IMR-90 (cell line): Measurements from ENCODE around the gene ADAM15. TPM values are rescaled to one million over a fixed set of nuclear protein-coding genes. Genes with fewer than 3 reads are reported as not detected.

Source experiments
- ATAC-seq: fragments of 200-7000 bp; cut with Tn5 transposase; 2 replicates; pipeline ENCODE4 v1.9.1; 2020; ENCODE audit warnings: low read depth, mild to moderate bottlenecking, moderate library complexity
- BruUV-seq: library from RNA; stranded (reverse); fragments of 400-500 nt; replicated peaks from 2 replicates; lab custom pipeline; 2021; lab: Mats Ljungman, UMichigan
- CTCF ChIA-PET: fragments of 300-600 bp; formaldehyde crosslinking; extraction: SDS; loops from one replicate; lab custom pipeline; 2021; ENCODE audit warnings: antibody characterized with exemption; lab: Yijun Ruan, JAX
- POLR2A ChIA-PET: fragments of 300-600 bp; sonication (Branson Sonifier 250); formaldehyde crosslinking; loops from one replicate; lab custom pipeline; 2022; ENCODE audit warnings: antibody characterized with exemption; ENCODE audit not compliant: unreplicated experiment; lab: Charles Lee
- DNase-seq: peaks from one replicate; pipeline ENCODE4 v3.0.0; 2013
- H2AFZ ChIP-seq: replicated peaks from 2 replicates; pipeline ENCODE3; 2013; ENCODE audit warnings: low read length, mild to moderate bottlenecking; ENCODE audit not compliant: poor library complexity
- H2AK5ac ChIP-seq: 2 replicates; pipeline ENCODE4 v1.6.1; 2013; ENCODE audit warnings: low read depth, low read length, inconsistent platforms
- H2AK9ac ChIP-seq: replicated peaks from 2 replicates; pipeline ENCODE3; 2013; ENCODE audit warnings: mild to moderate bottlenecking, low read depth, low read length, moderate library complexity; ENCODE audit not compliant: poor library complexity
- H2BK120ac ChIP-seq: 2 replicates; pipeline ENCODE4 v1.6.1; 2013; ENCODE audit warnings: low read depth, low read length, inconsistent platforms
- H2BK15ac ChIP-seq: 3 replicates; pipeline ENCODE4 v1.6.1; 2013; ENCODE audit warnings: low read depth, low read length, inconsistent platforms
- H2BK20ac ChIP-seq: 2 replicates; pipeline ENCODE4 v1.6.1; 2013; ENCODE audit warnings: low read depth, mild to moderate bottlenecking, inconsistent platforms, low read length, moderate library complexity
- H2BK5ac ChIP-seq: 2 replicates; pipeline ENCODE4 v1.6.1; 2013; ENCODE audit warnings: mild to moderate bottlenecking, low read depth, low read length, inconsistent platforms; ENCODE audit not compliant: poor library complexity, severe bottlenecking
- H3K14ac ChIP-seq: replicated peaks from 2 replicates; pipeline ENCODE4 v1.6.1; 2013; ENCODE audit warnings: low read depth, low read length, inconsistent platforms
- H3K18ac ChIP-seq: 2 replicates; pipeline ENCODE4 v1.6.1; 2013; ENCODE audit warnings: low read depth, low read length, control low read depth
- H3K23ac ChIP-seq: 2 replicates; pipeline ENCODE4 v1.6.1; 2013; ENCODE audit warnings: low read depth, low read length, inconsistent platforms
- H3K27ac ChIP-seq: 2 replicates; pipeline ENCODE4 v1.5.1; 2013; ENCODE audit warnings: mild to moderate bottlenecking, control low read depth, low read length; ENCODE audit not compliant: insufficient read depth
- H3K27me3 ChIP-seq: 2 replicates; pipeline ENCODE4 v1.6.1; 2013; ENCODE audit warnings: low read length; ENCODE audit not compliant: control insufficient read depth, insufficient read depth
- H3K36me3 ChIP-seq: 2 replicates; pipeline ENCODE4 v1.6.1; 2013; ENCODE audit warnings: low read length, mixed read lengths; ENCODE audit not compliant: control insufficient read depth, insufficient read depth
- H3K4ac ChIP-seq: 2 replicates; pipeline ENCODE4 v1.6.1; 2013; ENCODE audit warnings: low read depth, low read length, inconsistent platforms
- H3K4me1 ChIP-seq: 2 replicates; pipeline ENCODE4 v1.6.1; 2013; ENCODE audit warnings: low read length, mixed read lengths; ENCODE audit not compliant: control insufficient read depth, insufficient read depth
- H3K4me2 ChIP-seq: 2 replicates; pipeline ENCODE4 v1.6.1; 2013; ENCODE audit warnings: low read depth, mild to moderate bottlenecking, control low read depth, low read length, moderate library complexity
- H3K4me3 ChIP-seq: 2 replicates; pipeline ENCODE4 v1.5.1; 2013; ENCODE audit warnings: low read depth, mild to moderate bottlenecking, control low read depth, low read length, moderate library complexity; ENCODE audit not compliant: insufficient read depth
- H3K56ac ChIP-seq: 2 replicates; pipeline ENCODE4 v1.6.1; 2013; ENCODE audit warnings: low read length, inconsistent platforms; ENCODE audit not compliant: insufficient read depth; ENCODE audit errors: extremely low read depth
- H3K79me1 ChIP-seq, 2 experiments: 2 replicates each; pipeline ENCODE4 v1.6.1; 2013; ENCODE audit warnings: low read length in 2 of 2, inconsistent platforms in 1 of 2, low read depth in 1 of 2
- H3K9ac ChIP-seq: 2 replicates; pipeline ENCODE4 v1.6.1; 2013; ENCODE audit warnings: low read depth, low read length, control low read depth
- H3K9me1 ChIP-seq: 2 replicates; pipeline ENCODE4 v1.6.1; 2013; ENCODE audit warnings: low read length, inconsistent platforms; ENCODE audit not compliant: insufficient read depth
- H3K9me3 ChIP-seq: 2 replicates; pipeline ENCODE4 v1.6.1; 2013; ENCODE audit warnings: low read length; ENCODE audit not compliant: control insufficient read depth, insufficient read depth
- H4K20me1 ChIP-seq: 2 replicates; pipeline ENCODE4 v1.6.1; 2013; ENCODE audit warnings: low read length, inconsistent platforms; ENCODE audit not compliant: insufficient read depth
- H4K5ac ChIP-seq: 2 replicates; pipeline ENCODE4 v1.6.1; 2013; ENCODE audit warnings: mild to moderate bottlenecking, low read depth, low read length, control low read depth
- H4K8ac ChIP-seq, 2 experiments: 2 replicates each; pipeline ENCODE4 v1.6.1; 2013; ENCODE audit warnings: low read depth in 2 of 2, low read length in 2 of 2, control low read depth in 1 of 2, inconsistent platforms in 1 of 2
- H4K91ac ChIP-seq: 2 replicates; pipeline ENCODE4 v1.6.1; 2013; ENCODE audit warnings: low read depth, low read length, inconsistent platforms; ENCODE audit not compliant: insufficient read depth
- MAFK ChIP-seq: IDR thresholded peaks from 2 replicates; pipeline ENCODE4 v1.6.1; 2012; ENCODE audit warnings: low read depth, low read length, improper control_type of control experiment
- MAZ ChIP-seq: IDR thresholded peaks from 2 replicates; pipeline ENCODE4 v1.6.1; 2012; ENCODE audit warnings: low read depth, mild to moderate bottlenecking, low read length, improper control_type of control experiment, moderate library complexity, borderline replicate concordance
- NFE2L2 ChIP-seq: fragments of 150-350 bp; IDR thresholded peaks from 2 replicates; pipeline ENCODE4 v1.6.1; 2016; ENCODE audit warnings: low read depth, mild to moderate bottlenecking, low read length
- RAD21 ChIP-seq: IDR thresholded peaks from 2 replicates; pipeline ENCODE4 v1.6.1; 2012; ENCODE audit warnings: low read length, improper control_type of control experiment
- RFX5 ChIP-seq: IDR thresholded peaks from 2 replicates; pipeline ENCODE4 v1.8.0; 2012; ENCODE audit warnings: low read depth, mild to moderate bottlenecking, low read length, moderate library complexity
- WGBS, 2 experiments: methylation state at CpG; one replicate each; pipeline versions ENCODE4 v1.1.5 to v1.1.7; 2013; ENCODE audit warnings: missing lambda C conversion rate in 2 of 2; ENCODE audit not compliant: insufficient read length in 1 of 2; ENCODE audit errors: extremely low coverage in 2 of 2; 5-methylcytosine and 5-hydroxymethylcytosine counted together
- dilution Hi-C: fragments of 300-500 bp; cut with HindIII; formaldehyde crosslinking; loops from one replicate; pipeline ENCODE4 v1.14.3; 2018; ENCODE audit warnings: low sequenced_read_pairs; ENCODE audit not compliant: unreplicated experiment
- in situ Hi-C: fragments of 300-500 bp; cut with MboI; formaldehyde crosslinking; loops from 3 replicates; pipeline ENCODE4 v1.14.3; 2019; ENCODE audit warnings: low sequenced_read_pairs, inconsistent platforms, mixed read lengths
- intact Hi-C: fragments of 100-400 bp; cut with micrococcal nuclease; formaldehyde crosslinking; loops from 2 replicates; pipeline ENCODE4 v1.10.0; 2022
- polyA plus RNA-seq, 3 experiments: library from polyadenylated mRNA; depleted of rRNA; stranded (reverse); fragments of >200 nt; gene quantifications; 2 replicates each; pipeline ENCODE4 v1.2.3, GENCODE V29; 2012; ENCODE audit warnings: low replicate concordance in 1 of 3
- total RNA-seq: library from RNA; depleted of rRNA; stranded (reverse); fragments of >200 nt; gene quantifications from 2 replicates; pipeline ENCODE4 v1.2.3, GENCODE V29; 2012

The ADAM15 gene
- total and polyA plus RNA-seq, 2 of the 4 experiments (the other 2 are of a cell fraction), result 25.6 to 52.4 TPM

GRCh38 chr1:155001425-155001674 is 49.8 kb upstream of the ADAM15 start:
- in situ Hi-C loops, result no loop called here
- Histone ChIP-seq H2AK9ac (peak overlapping the region; percentile 99), H4K5ac (peak overlapping the region; percentile 46; the same call in 1 of the 2 replicates), H2BK15ac (peak overlapping the region; percentile 49; the same call in 2 of the 3 replicates), H3K56ac (peak overlapping the region; percentile 82), H3K4ac (peak overlapping the region; percentile 87), H3K79me1 (peaks cover 14 to 55% of the 10 kb centered on the region in 2 experiments), H2BK20ac (no peak overlapping the region; the same call in none of the 2 replicates), H3K27ac (peak overlapping the region; percentile 94), H3K9ac (peak overlapping the region; percentile 78), H3K36me3 (no peaks in the 10 kb centered on the region; the same call in 1 of the 2 replicates), H3K18ac (peak overlapping the region; percentile 48), H4K20me1 (no peaks in the 10 kb centered on the region), H2BK120ac (peak overlapping the region; percentile 74), H3K4me2 (peak overlapping the region; percentile 94), H3K9me1 (peaks cover 12% of the 10 kb centered on the region), H2BK5ac (peak overlapping the region; percentile 94), H3K14ac (peak overlapping the region; percentile 87; the same call in 1 of the 2 replicates), H3K4me3 (peak overlapping the region; percentile 75), H2AFZ (peak overlapping the region; percentile 92), H3K27me3 (no peaks in the 10 kb centered on the region), H4K8ac (peak overlapping the region; percentile 11 to 91; a peak in 3 of 4 replicates), H3K9me3 (no peaks in the 10 kb centered on the region), H2AK5ac (peak overlapping the region; percentile 97), H4K91ac (peak overlapping the region; percentile 58; the same call in 1 of the 2 replicates), H3K4me1 (peaks cover 21% of the 10 kb centered on the region), H3K23ac (peak overlapping the region; percentile 81)
- intact Hi-C loops, result loop anchor here (1.0 to 5.0 kb wide), 3 partner anchors 29 to 65 kb away; partner anchors contain the start of genes ADAM15 and PMVK
- ChIA-PET CTCF (interaction anchor here (0.9 kb wide), 1 partner anchor 31 kb away, joined by 4 read pairs; the partner anchor contains the start of gene SHC1), POLR2A (no interaction called here)
- dilution Hi-C loops, result no loop called here
- TF ChIP-seq MAZ, result no peak
- no peak for TF ChIP-seq NFE2L2
- TF ChIP-seq RAD21, result no peak
- no peak for TF ChIP-seq MAFK
- no peak for TF ChIP-seq RFX5
- WGBS, 2 experiments, result no CpG with 5 or more reads among the region's 11 CpGs
- DNase-seq (no peak), ATAC-seq (no peak)
- BruUV-seq, result no TSS peak
